H1 (cell line): ENCODE results near the gene SMOC2. TPM values are rescaled to one million over a fixed set of nuclear protein-coding genes. Genes with fewer than 3 reads are reported as not detected.

ENCODE experiments used
- CTCF ChIA-PET: fragments of 300-600 bp; sonication (Branson Sonifier 250); formaldehyde crosslinking; loops from one replicate; lab custom pipeline; 2021; ENCODE audit not compliant: partially characterized antibody; lab: Charles Lee
- POLR2A ChIA-PET: fragments of 300-600 bp; sonication (Branson Sonifier 250); formaldehyde crosslinking; loops from one replicate; lab custom pipeline; 2021; ENCODE audit warnings: inconsistent platforms; ENCODE audit not compliant: partially characterized antibody; lab: Charles Lee
- DNase-seq, 2 experiments: peaks; one replicate each; pipeline versions ENCODE4 v3.0.0 to v3.0.0-alpha.2; 2010 to 2022; ENCODE audit warnings: low spot score in 2 of 2, low read depth in 1 of 2, mixed read lengths in 1 of 2
- FAIRE-seq: peaks from 2 replicates; lab custom pipeline; 2011; peaks lifted over from hg19 to GRCh38; lab: Jason Lieb, UNC
- H2AFZ ChIP-seq: 2 replicates; pipeline ENCODE4 v1.8.1; 2012; ENCODE audit warnings: low read length, inconsistent platforms
- H2AK5ac ChIP-seq: 2 replicates; pipeline ENCODE4 v1.6.1; 2013; ENCODE audit warnings: low read depth, low read length
- H2BK120ac ChIP-seq: replicated peaks from 2 replicates; pipeline ENCODE3; 2013; ENCODE audit warnings: low read depth, low read length, inconsistent platforms
- H2BK12ac ChIP-seq: 2 replicates; pipeline ENCODE4 v1.6.1; 2013; ENCODE audit warnings: low read depth, low read length
- H2BK15ac ChIP-seq: 2 replicates; pipeline ENCODE4 v1.6.1; 2013; ENCODE audit warnings: low read length
- H2BK20ac ChIP-seq: 2 replicates; pipeline ENCODE4 v1.6.1; 2013; ENCODE audit warnings: low read length
- H2BK5ac ChIP-seq: 2 replicates; pipeline ENCODE4 v1.6.1; 2013; ENCODE audit warnings: low read depth, low read length
- H3K14ac ChIP-seq: 2 replicates; pipeline ENCODE4 v1.6.1; 2013; ENCODE audit warnings: inconsistent platforms; ENCODE audit not compliant: insufficient read length
- H3K18ac ChIP-seq: 2 replicates; pipeline ENCODE4 v1.6.1; 2013; ENCODE audit warnings: low read length; ENCODE audit errors: extremely low read depth
- H3K23ac ChIP-seq: 2 replicates; pipeline ENCODE4 v1.6.1; 2013; ENCODE audit warnings: inconsistent platforms; ENCODE audit not compliant: insufficient read length
- H3K23me2 ChIP-seq: 2 replicates; pipeline ENCODE4 v1.6.1; 2013; ENCODE audit warnings: low read depth, low read length
- H3K27ac ChIP-seq: 2 replicates; pipeline ENCODE4 v1.6.1; 2011; ENCODE audit warnings: low read depth, low read length, inconsistent platforms
- H3K27me3 ChIP-seq, 4 experiments: replicated peaks in 1 of 4; 1 replicate in 1 of 4; 2 replicates in 3 of 4; pipeline versions ENCODE4 v1.6.1 to v1.8.1; 2011 to 2013; ENCODE audit warnings: low read length in 3 of 4, mild to moderate bottlenecking in 3 of 4, inconsistent platforms in 2 of 4, mixed read lengths in 2 of 4, moderate library complexity in 1 of 4; ENCODE audit not compliant: control insufficient read depth in 3 of 4, insufficient read depth in 3 of 4; ENCODE audit errors: extremely low read depth in 1 of 4
- H3K36me3 ChIP-seq, 4 experiments: 2 replicates each; pipeline versions ENCODE4 v1.6.1 to v1.8.1; 2011 to 2013; ENCODE audit warnings: mild to moderate bottlenecking in 4 of 4, low read length in 3 of 4, moderate library complexity in 2 of 4, control low read depth in 1 of 4, inconsistent platforms in 1 of 4; ENCODE audit not compliant: insufficient read depth in 4 of 4, control insufficient read depth in 2 of 4
- H3K4ac ChIP-seq: replicated peaks from 2 replicates; pipeline ENCODE3; 2013; ENCODE audit warnings: low read length, low read depth, mixed read lengths, inconsistent platforms; ENCODE audit not compliant: insufficient read length
- H3K4me1 ChIP-seq, 4 experiments: replicated peaks in 1 of 4; 1 replicate in 1 of 4; 2 replicates in 3 of 4; pipeline versions ENCODE4 v1.6.1 to v1.8.1; 2011 to 2013; ENCODE audit warnings: low read length in 3 of 4, inconsistent platforms in 2 of 4, mixed read lengths in 1 of 4; ENCODE audit not compliant: insufficient read depth in 4 of 4, control insufficient read depth in 3 of 4
- H3K4me2 ChIP-seq, 2 experiments: 2 replicates each; pipeline versions ENCODE4 v1.6.1 to v1.8.1; 2011 to 2013; ENCODE audit warnings: low read depth in 2 of 2, low read length in 2 of 2, control low read depth in 1 of 2, inconsistent platforms in 1 of 2, mild to moderate bottlenecking in 1 of 2; ENCODE audit not compliant: insufficient read depth in 1 of 2
- H3K4me3 ChIP-seq, 4 experiments: fragments of 200-600, 300-600 bp in 1 of 4; sonication (generic), shearing (Covaris generic), sonication (Bioruptor Twin) in 1 of 4; 2 replicates each; pipeline versions ENCODE4 v1.5.1 to v1.8.1; 2011 to 2016; ENCODE audit warnings: low read length in 4 of 4, low read depth in 3 of 4, control low read depth in 2 of 4, inconsistent platforms in 2 of 4, mild to moderate bottlenecking in 2 of 4, mixed read lengths in 1 of 4, moderate library complexity in 1 of 4; ENCODE audit not compliant: insufficient read depth in 2 of 4; ENCODE audit errors: extremely low read depth in 1 of 4
- H3K56ac ChIP-seq: replicated peaks from 2 replicates; pipeline ENCODE3; 2013; ENCODE audit warnings: low read depth, mild to moderate bottlenecking, mixed read lengths, low read length, inconsistent platforms; ENCODE audit not compliant: insufficient read length
- H3K79me1 ChIP-seq: 2 replicates; pipeline ENCODE4 v1.6.1; 2013; ENCODE audit warnings: low read depth, low read length, control low read depth
- H3K79me2 ChIP-seq, 2 experiments: 2 replicates each; pipeline versions ENCODE4 v1.6.1 to v1.8.1; 2012 to 2013; ENCODE audit warnings: low read length in 2 of 2, mild to moderate bottlenecking in 2 of 2, inconsistent platforms in 1 of 2; ENCODE audit not compliant: insufficient read depth in 2 of 2, control insufficient read depth in 1 of 2
- H3K9ac ChIP-seq, 4 experiments: replicated peaks in 1 of 4; 1 replicate in 1 of 4; 2 replicates in 3 of 4; pipeline versions ENCODE4 v1.6.1 to v1.8.1; 2011 to 2013; ENCODE audit warnings: low read depth in 3 of 4, low read length in 3 of 4, control low read depth in 2 of 4, mild to moderate bottlenecking in 2 of 4, moderate library complexity in 2 of 4, inconsistent platforms in 1 of 4; ENCODE audit errors: extremely low read depth in 1 of 4
- H3K9me3 ChIP-seq, 2 experiments: 2 replicates each; pipeline versions ENCODE4 v1.6.1 to v1.8.1; 2012 to 2013; ENCODE audit warnings: mild to moderate bottlenecking in 2 of 2, moderate library complexity in 2 of 2, control low read depth in 1 of 2, inconsistent platforms in 1 of 2, low read depth in 1 of 2, low read length in 1 of 2, mixed read lengths in 1 of 2; ENCODE audit not compliant: insufficient read depth in 2 of 2
- H4K20me1 ChIP-seq, 2 experiments: replicated peaks in 1 of 2; 2 replicates each; pipeline versions ENCODE3 to v1.8.1; 2011 to 2013; ENCODE audit warnings: inconsistent platforms in 2 of 2, low read length in 2 of 2, mild to moderate bottlenecking in 1 of 2; ENCODE audit not compliant: insufficient read depth in 2 of 2, control insufficient read depth in 1 of 2
- H4K5ac ChIP-seq: 2 replicates; pipeline ENCODE4 v1.6.1; 2013; ENCODE audit warnings: low read length, low read depth, mixed read lengths, inconsistent platforms; ENCODE audit not compliant: insufficient read length
- H4K8ac ChIP-seq: 2 replicates; pipeline ENCODE4 v1.8.0; 2013; ENCODE audit warnings: mild to moderate bottlenecking, moderate library complexity, low read length, inconsistent platforms; ENCODE audit not compliant: insufficient read depth; ENCODE audit errors: extremely low read depth
- H4K91ac ChIP-seq: replicated peaks from 2 replicates; pipeline ENCODE3; 2013; ENCODE audit warnings: low read length, mixed read lengths, inconsistent platforms; ENCODE audit not compliant: insufficient read length
- CHD1 ChIP-seq: IDR thresholded peaks from 2 replicates; pipeline ENCODE4 v1.6.1; 2012; ENCODE audit warnings: low read depth, low read length, improper control_type of control experiment
- EGR1 ChIP-seq: IDR thresholded peaks from 2 replicates; pipeline ENCODE4 v1.6.1; 2011; ENCODE audit warnings: low read depth, low read length, borderline replicate concordance
- KDM1A ChIP-seq: fragments of 200-600, 300-600 bp; sonication (generic); IDR thresholded peaks from 2 replicates; pipeline ENCODE4 v1.7.1; 2016; ENCODE audit warnings: mild to moderate bottlenecking, low read length, borderline replicate concordance
- KDM5A ChIP-seq: fragments of 200-600 bp; IDR thresholded peaks from 2 replicates; pipeline ENCODE4 v1.7.1; 2012; ENCODE audit warnings: mild to moderate bottlenecking, low read length, inconsistent platforms, mixed read lengths
- RAD21 ChIP-seq, 2 experiments: IDR thresholded peaks in 1 of 2; conservative IDR thresholded peaks in 1 of 2; 2 replicates each; pipeline ENCODE4 v1.6.1; 2011; ENCODE audit warnings: low read depth in 2 of 2, low read length in 2 of 2, improper control_type of control experiment in 1 of 2, inconsistent platforms in 1 of 2, mild to moderate bottlenecking in 1 of 2, moderate library complexity in 1 of 2
- RFX5 ChIP-seq: IDR thresholded peaks from 2 replicates; pipeline ENCODE4 v1.6.1; 2011; ENCODE audit warnings: low read depth, low read length, improper control_type of control experiment, borderline replicate concordance
- WGBS, 2 experiments: shearing (Covaris generic) in 1 of 2; methylation state at CpG; one replicate each; pipeline versions ENCODE4 v1.1.6 to v1.1.7; 2013 to 2015; ENCODE audit warnings: low lambda C conversion rate in 2 of 2, mixed read lengths in 2 of 2, inconsistent platforms in 1 of 2, low coverage in 1 of 2, missing lambda C conversion rate in 1 of 2; ENCODE audit not compliant: insufficient replicate concordance in 2 of 2, insufficient coverage in 1 of 2, insufficient read length in 1 of 2; ENCODE audit errors: extremely low coverage in 1 of 2, missing lambda C conversion rate in 1 of 2; 5-methylcytosine and 5-hydroxymethylcytosine counted together
- polyA plus RNA-seq, 7 experiments: library from polyadenylated mRNA; depleted of rRNA in 3 of 7; stranded (reverse) in 5 of 7; unstranded in 2 of 7; fragments of >200 nt in 5 of 7; fragments of 200-250 nt in 2 of 7; gene quantifications; 1 replicate in 5 of 7; 2 replicates in 1 of 7; 4 replicates in 1 of 7; pipeline versions ENCODE4 v1.2.1 to v1.2.3, GENCODE V29; 2011 to 2013; ENCODE audit warnings: missing spikeins in 2 of 7, mixed read lengths in 2 of 7
- total RNA-seq: library from RNA; stranded (reverse); fragmentation: NEBNext Ultra II Directional; extraction: Animal tissue kit (Norgen Biotek cat#: 25700); gene quantifications from 2 replicates; pipeline ENCODE4 v1.2.1, GENCODE V29; 2021

The SMOC2 gene
- total and polyA plus RNA-seq, 2 of the 8 experiments (the other 6 are each of a cell fraction or from before 2014, with no cell fraction given): 7.7 to 8.5 TPM

DNA sequence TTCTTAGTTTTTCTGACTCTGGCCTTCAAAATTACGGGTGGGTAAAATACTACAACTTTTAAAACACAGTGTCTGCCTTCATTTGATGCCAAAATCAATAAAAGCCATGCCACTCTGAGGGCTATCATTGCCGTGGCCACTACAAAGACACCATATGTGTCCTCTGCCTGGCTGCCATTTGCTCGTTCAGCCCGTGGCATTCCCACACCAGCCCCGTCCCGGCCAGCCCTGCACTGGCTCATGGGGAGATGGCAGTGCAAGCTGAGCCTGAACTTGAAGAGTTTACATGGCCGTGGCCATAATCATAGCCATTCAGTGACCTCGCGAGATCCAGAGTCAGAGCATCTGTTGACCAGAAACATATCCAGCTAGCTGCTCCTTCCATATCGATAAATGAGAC is 79.2 kb downstream of the SMOC2 start:
- H4K91ac ChIP-seq: no peak overlapping the region
- WGBS, 2 experiments: 94% methylated on average over 8 of the region's 10 CpGs; no CpG with 5 or more reads in 1 of the 2 experiments
- H3K23ac ChIP-seq: no peak overlapping the region
- peaks cover 0 to 4% (median 2%) of the 10 kb centered on the region in 4 experiments; a peak in 2 of 7 replicates for H3K4me1 ChIP-seq
- no peaks in the 10 kb centered on the region for H3K79me1 ChIP-seq
- H4K20me1 ChIP-seq: peaks cover 0 to 7% of the 10 kb centered on the region in 2 experiments
- H2AK5ac ChIP-seq: no peak overlapping the region
- H3K23me2 ChIP-seq: peaks cover 8% of the 10 kb centered on the region
- H3K9me3 ChIP-seq: peaks cover 0 to 4% of the 10 kb centered on the region in 2 experiments; a peak in 1 of 4 replicates
- TF ChIP-seq EGR1: no peak
- no peak for TF ChIP-seq RFX5
- no peak for TF ChIP-seq RAD21 (IDR thresholded peaks at IDR 0.05 in 1 of 2, conservative IDR thresholded peaks at IDR 0.05 in 1 of 2; ENCODE audit: low read depth in 2 of 2, low read length in 2 of 2)
- no peak for TF ChIP-seq KDM5A
- TF ChIP-seq KDM1A: no peak
- TF ChIP-seq CHD1: no peak
- TF ChIP-seq, all 59 proteins: peak for 0
- no peak overlapping the region for H3K56ac ChIP-seq
- no peak for FAIRE-seq
- no peak overlapping the region for H4K8ac ChIP-seq
- H3K18ac ChIP-seq: no peak overlapping the region
- H3K9ac ChIP-seq: no peak overlapping the region
- H2AFZ ChIP-seq: no peak overlapping the region
- H2BK15ac ChIP-seq: no peak overlapping the region
- no peak overlapping the region for H3K4me3 ChIP-seq
- no peak overlapping the region for H3K27ac ChIP-seq
- no peak overlapping the region for H2BK20ac ChIP-seq
- POLR2A ChIA-PET: no interaction called here
- H2BK12ac ChIP-seq: no peak overlapping the region
- no peak overlapping the region for H2BK5ac ChIP-seq
- no peak overlapping the region for H3K14ac ChIP-seq
- H2BK120ac ChIP-seq: no peak overlapping the region
- no peak overlapping the region for H3K4me2 ChIP-seq
- no peaks in the 10 kb centered on the region for H3K79me2 ChIP-seq
- no peaks in the 10 kb centered on the region; a peak in 1 of 8 replicates for H3K36me3 ChIP-seq
- no peak overlapping the region for H4K5ac ChIP-seq
- H3K4ac ChIP-seq: no peak overlapping the region
- no peaks in the 10 kb centered on the region for H3K27me3 ChIP-seq
- CTCF ChIA-PET: interaction anchor here (1.7 kb wide), 1 partner anchor 69 kb away, joined by 5 read pairs; no protein-coding TSS in a partner anchor
- DNase-seq: no peak
